Measurements from ENCODE around the gene EXTL1. TPM values are rescaled to one million over a fixed set of nuclear protein-coding genes. Genes with fewer than 3 reads are reported as not detected.

Gene EXTL1
- total RNA-seq, 1 experiment from 2014 or later = 0.15 TPM

DNA sequence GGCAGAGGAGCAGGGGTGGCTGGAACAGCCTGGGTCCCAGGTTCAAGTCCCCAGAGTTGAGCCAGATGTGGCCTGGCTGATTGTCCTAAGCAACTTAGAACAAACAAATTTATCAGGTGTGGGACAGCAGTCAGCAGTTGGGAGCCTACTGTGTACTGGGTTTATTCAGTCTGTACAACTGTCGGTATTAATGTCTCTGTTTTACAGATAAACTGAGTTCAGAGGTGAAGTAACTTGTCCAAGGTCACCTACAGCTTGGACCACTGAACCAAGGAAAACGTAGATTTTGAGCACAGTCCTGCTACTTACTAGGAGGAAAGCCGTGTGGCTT lies 60.4 kb downstream of the EXTL1 start:
- no peaks in the 10 kb centered on the region for H3K9me2 ChIP-seq (ENCODE audit: insufficient read depth)
- intact Hi-C loops (cut with micrococcal nuclease) = no loop called here
- H3K4me3 ChIP-seq (replicated peaks in 1 of 2; ENCODE audit: low read depth in 1 of 2, low read length in 2 of 2) = no peak overlapping the region
- no peak overlapping the region for H2AFZ ChIP-seq (ENCODE audit: low read depth, low read length, poor library complexity, severe bottlenecking)
- no peak overlapping the region for H3K27ac ChIP-seq (ENCODE audit: low read depth, low read length)
- no TSS peak for BruUV-seq (replicated peaks)
- RAD21 ChIA-PET (ENCODE audit: low non-redundant PET in 1 of 2, low total read pairs in 2 of 2, uncharacterized antibody in 2 of 2, unreplicated experiment in 2 of 2) = no interaction called here
- no peak for TF ChIP-seq YY1 (IDR thresholded peaks at IDR 0.05; ENCODE audit: extremely low read depth, insufficient replicate concordance, low read depth, low read length)
- no peak for TF ChIP-seq EZH2 (IDR thresholded peaks at IDR 0.05)
- TF ChIP-seq ZNF274 (IDR thresholded peaks at IDR 0.05; ENCODE audit: low read depth, low read length) = no peak
- no peak for TF ChIP-seq ELF1 (IDR thresholded peaks at IDR 0.05; ENCODE audit: borderline replicate concordance, low read depth)
- TF ChIP-seq POLR2AphosphoS5 (IDR thresholded peaks at IDR 0.05; ENCODE audit: low read depth, low read length) = no peak
- TF ChIP-seq, protein P1, sequence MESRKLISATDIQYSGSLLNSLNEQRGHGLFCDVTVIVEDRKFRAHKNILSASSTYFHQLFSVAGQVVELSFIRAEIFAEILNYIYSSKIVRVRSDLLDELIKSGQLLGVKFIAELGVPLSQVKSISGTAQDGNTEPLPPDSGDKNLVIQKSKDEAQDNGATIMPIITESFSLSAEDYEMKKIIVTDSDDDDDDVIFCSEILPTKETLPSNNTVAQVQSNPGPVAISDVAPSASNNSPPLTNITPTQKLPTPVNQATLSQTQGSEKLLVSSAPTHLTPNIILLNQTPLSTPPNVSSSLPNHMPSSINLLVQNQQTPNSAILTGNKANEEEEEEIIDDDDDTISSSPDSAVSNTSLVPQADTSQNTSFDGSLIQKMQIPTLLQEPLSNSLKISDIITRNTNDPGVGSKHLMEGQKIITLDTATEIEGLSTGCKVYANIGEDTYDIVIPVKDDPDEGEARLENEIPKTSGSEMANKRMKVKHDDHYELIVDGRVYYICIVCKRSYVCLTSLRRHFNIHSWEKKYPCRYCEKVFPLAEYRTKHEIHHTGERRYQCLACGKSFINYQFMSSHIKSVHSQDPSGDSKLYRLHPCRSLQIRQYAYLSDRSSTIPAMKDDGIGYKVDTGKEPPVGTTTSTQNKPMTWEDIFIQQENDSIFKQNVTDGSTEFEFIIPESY (IDR thresholded peaks at IDR 0.05; ENCODE audit: extremely low read depth, insufficient replicate concordance, low read length) = no peak
- no peak for TF ChIP-seq POLR2A (IDR thresholded peaks at IDR 0.05; ENCODE audit: borderline replicate concordance, extremely low read depth, insufficient read depth, insufficient read length)
- no peak for TF ChIP-seq JUND (IDR thresholded peaks at IDR 0.05)
- no peak for TF ChIP-seq EGR1 (IDR thresholded peaks at IDR 0.05; ENCODE audit: low read depth)
- TF ChIP-seq TCF7L2 (IDR thresholded peaks at IDR 0.05; ENCODE audit: borderline replicate concordance, extremely low read depth, insufficient read depth, insufficient read length) = no peak
- TF ChIP-seq, protein P2, sequence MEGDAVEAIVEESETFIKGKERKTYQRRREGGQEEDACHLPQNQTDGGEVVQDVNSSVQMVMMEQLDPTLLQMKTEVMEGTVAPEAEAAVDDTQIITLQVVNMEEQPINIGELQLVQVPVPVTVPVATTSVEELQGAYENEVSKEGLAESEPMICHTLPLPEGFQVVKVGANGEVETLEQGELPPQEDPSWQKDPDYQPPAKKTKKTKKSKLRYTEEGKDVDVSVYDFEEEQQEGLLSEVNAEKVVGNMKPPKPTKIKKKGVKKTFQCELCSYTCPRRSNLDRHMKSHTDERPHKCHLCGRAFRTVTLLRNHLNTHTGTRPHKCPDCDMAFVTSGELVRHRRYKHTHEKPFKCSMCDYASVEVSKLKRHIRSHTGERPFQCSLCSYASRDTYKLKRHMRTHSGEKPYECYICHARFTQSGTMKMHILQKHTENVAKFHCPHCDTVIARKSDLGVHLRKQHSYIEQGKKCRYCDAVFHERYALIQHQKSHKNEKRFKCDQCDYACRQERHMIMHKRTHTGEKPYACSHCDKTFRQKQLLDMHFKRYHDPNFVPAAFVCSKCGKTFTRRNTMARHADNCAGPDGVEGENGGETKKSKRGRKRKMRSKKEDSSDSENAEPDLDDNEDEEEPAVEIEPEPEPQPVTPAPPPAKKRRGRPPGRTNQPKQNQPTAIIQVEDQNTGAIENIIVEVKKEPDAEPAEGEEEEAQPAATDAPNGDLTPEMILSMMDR (IDR thresholded peaks at IDR 0.05 in 2 of 3, conservative IDR thresholded peaks at IDR 0.05 in 1 of 3; ENCODE audit: borderline replicate concordance in 1 of 3, insufficient read depth in 1 of 3, low read depth in 2 of 3, low read length in 2 of 3) = no peak
- TF ChIP-seq SRF (IDR thresholded peaks at IDR 0.05; ENCODE audit: low read depth) = no peak
- TF ChIP-seq ZFX (IDR thresholded peaks at IDR 0.05) = no peak
- TF ChIP-seq, protein P3, sequence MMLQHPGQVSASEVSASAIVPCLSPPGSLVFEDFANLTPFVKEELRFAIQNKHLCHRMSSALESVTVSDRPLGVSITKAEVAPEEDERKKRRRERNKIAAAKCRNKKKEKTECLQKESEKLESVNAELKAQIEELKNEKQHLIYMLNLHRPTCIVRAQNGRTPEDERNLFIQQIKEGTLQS (IDR thresholded peaks at IDR 0.05) = no peak
- TF ChIP-seq, protein P4, sequence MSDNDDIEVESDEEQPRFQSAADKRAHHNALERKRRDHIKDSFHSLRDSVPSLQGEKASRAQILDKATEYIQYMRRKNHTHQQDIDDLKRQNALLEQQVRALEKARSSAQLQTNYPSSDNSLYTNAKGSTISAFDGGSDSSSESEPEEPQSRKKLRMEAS (IDR thresholded peaks at IDR 0.05) = no peak
- TF ChIP-seq FOSL1 (IDR thresholded peaks at IDR 0.05; ENCODE audit: low read depth) = no peak
- no peak for TF ChIP-seq RAD21 (IDR thresholded peaks at IDR 0.05; ENCODE audit: low read depth)
- TF ChIP-seq SIN3A (IDR thresholded peaks at IDR 0.05; ENCODE audit: low read depth) = no peak
- DNase-seq (ENCODE audit: low read depth, low spot score) (no peak), ATAC-seq (no peak)
- H3K9ac ChIP-seq (ENCODE audit: low read length) = no peak overlapping the region
- CTCF ChIA-PET = no interaction called here
- no peaks in the 10 kb centered on the region for H4K20me1 ChIP-seq (ENCODE audit: insufficient read depth)
- H3K27me3 ChIP-seq (ENCODE audit: insufficient read depth, low read length) = no peaks in the 10 kb centered on the region
- no peak overlapping the region for H3K4me2 ChIP-seq (ENCODE audit: low read length)
- H3K36me3 ChIP-seq (ENCODE audit: control insufficient read depth in 1 of 2, insufficient read depth in 2 of 2, low read length in 2 of 2) = no peaks in the 10 kb centered on the region
- POLR2A ChIA-PET = no interaction called here
- peaks cover 6 to 49% of the 10 kb centered on the region in 2 experiments; a peak in 3 of 4 replicates for H3K4me1 ChIP-seq (ENCODE audit: control insufficient read depth in 1 of 2, insufficient read depth in 2 of 2, low read length in 2 of 2)
- H3K9me3 ChIP-seq (ENCODE audit: control insufficient read depth in 1 of 2, insufficient read depth in 1 of 2, low read depth in 1 of 2, low read length in 2 of 2) = no peaks in the 10 kb centered on the region
- no peaks in the 10 kb centered on the region for H3K79me2 ChIP-seq (ENCODE audit: insufficient read depth, low read length)
